H7 (cell line): ENCODE results near the gene POF1B. TPM values are rescaled to one million over a fixed set of nuclear protein-coding genes. Genes with fewer than 3 reads are reported as not detected.
"Not testable (repeated sequence)": the region's sequence is repeated elsewhere in the genome, so short reads cannot be mapped to it uniquely, and the experiment has no call there.

Experiments
- DNase-seq: peaks from one replicate; pipeline ENCODE4 v3.0.0; 2012
- H3K27me3 ChIP-seq: 2 replicates; pipeline ENCODE4 v1.6.0; 2011; ENCODE audit warnings: mild to moderate bottlenecking, low read length; ENCODE audit not compliant: control insufficient read depth, insufficient read depth
- H3K36me3 ChIP-seq: replicated peaks from 2 replicates; pipeline ENCODE4 v1.5.1; 2011; ENCODE audit warnings: low read length; ENCODE audit not compliant: control insufficient read depth, insufficient read depth
- H3K4me3 ChIP-seq: 2 replicates; pipeline ENCODE4 v1.5.1; 2011; ENCODE audit warnings: low read depth, mild to moderate bottlenecking, control low read depth, low read length, moderate library complexity; ENCODE audit not compliant: insufficient read depth
- total RNA-seq: library from RNA; depleted of rRNA; stranded (reverse); fragments of >200 nt; shearing (Covaris generic); gene quantifications from 2 replicates; pipeline ENCODE4 v1.2.3, GENCODE V29; 2014; rRNA removed

The POF1B gene
- not detected in 2 replicates for total RNA-seq

DNA sequence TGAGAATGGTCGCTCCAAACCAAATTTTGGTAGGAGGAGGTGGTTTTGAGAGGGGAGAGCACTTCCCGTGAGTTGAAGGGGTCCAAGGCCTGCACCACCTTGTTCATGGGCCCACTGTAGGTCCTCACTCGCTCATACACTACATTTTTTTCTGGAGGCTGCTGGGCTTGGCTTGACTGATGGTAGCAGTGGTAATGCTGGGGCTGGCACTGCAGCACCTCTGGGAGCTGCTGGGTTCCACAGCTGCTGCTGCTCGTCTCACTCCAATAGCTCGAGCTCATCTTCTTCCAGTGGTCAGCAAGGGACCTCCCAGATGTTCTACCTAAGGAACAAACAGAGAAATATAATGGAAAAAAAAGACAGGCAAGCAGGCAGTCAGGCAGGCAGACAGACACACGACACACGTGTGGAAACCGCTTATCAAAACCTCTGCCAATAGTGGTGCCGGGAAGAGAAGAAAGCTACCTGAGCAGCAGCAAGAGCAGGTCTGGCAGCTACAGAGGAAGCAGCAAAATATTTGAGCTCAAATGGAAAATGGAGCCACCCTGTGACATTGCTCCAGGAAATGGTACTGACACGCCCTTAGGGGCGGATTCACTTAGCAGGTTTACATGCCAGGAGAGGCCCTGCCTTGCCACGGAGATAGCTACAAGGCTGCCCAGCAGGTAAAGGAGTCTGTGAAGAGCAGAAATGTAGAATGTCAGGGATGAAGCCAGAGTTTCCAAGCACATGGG lies at the start of gene POF1B:
Gene POF1B, minus strand, starts transcription at position 492 of the 734 bp plus-strand sequence. Its CDS starts 211 bp downstream, at position 281.
- no peaks in the 10 kb centered on the region for H3K36me3 ChIP-seq
- DNase-seq: no peak
- H3K27me3 ChIP-seq: no peaks in the 10 kb centered on the region
- H3K4me3 ChIP-seq: no peak within 1 kb of the TSS

- no peaks in the 10 kb centered on the region for H3K36me3 ChIP-seq
- H3K4me3 ChIP-seq: no peak overlapping the region
- no peak for DNase-seq
- no peaks in the 10 kb centered on the region; the same call in 1 of the 2 replicates for H3K27me3 ChIP-seq
Measured at GRCh38 chrX:85429066-85429465, 49.6 kb upstream of the POF1B start.

- no peak for DNase-seq
- Histone ChIP-seq H3K36me3 (no peaks in the 10 kb centered on the region), H3K27me3 (no peaks in the 10 kb centered on the region), H3K4me3 (no peak overlapping the region)
Measured at GRCh38 chrX:85419293-85419692, 39.8 kb upstream of the POF1B start.

DNA sequence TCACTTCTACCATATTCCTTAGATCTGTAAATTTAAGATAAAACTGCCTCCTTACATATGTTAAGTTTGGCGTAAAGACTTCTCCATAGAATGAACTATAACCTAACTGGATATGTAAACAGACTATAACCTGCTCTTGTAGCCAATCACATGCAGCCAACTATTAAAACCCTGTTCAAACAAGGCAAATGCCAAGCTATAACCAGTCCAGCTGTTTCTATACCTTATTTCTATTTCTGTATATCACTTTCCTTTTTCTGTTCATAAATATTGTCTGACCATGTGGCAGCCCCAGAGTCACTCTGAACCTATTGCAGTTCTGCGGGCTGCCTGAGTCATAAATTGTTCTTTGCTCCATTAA lies 12.4 kb upstream of the POF1B start:
- DNase-seq: no peak
- H3K4me3 ChIP-seq: no peak overlapping the region

GRCh38 chrX:85391185-85391877 lies 11.9 kb upstream of the POF1B start:
- Histone ChIP-seq H3K36me3 (no peaks in the 10 kb centered on the region), H3K4me3 (no peak overlapping the region), H3K27me3 (no peaks in the 10 kb centered on the region)
- DNase-seq: no peak

More for the DNA sequence above, 12.4 kb upstream of the POF1B start:
- H3K27me3 ChIP-seq: no peaks in the 10 kb centered on the region
- H3K36me3 ChIP-seq: no peaks in the 10 kb centered on the region

- H3K36me3 ChIP-seq: no peaks in the 10 kb centered on the region
- H3K4me3 ChIP-seq: no peak overlapping the region
- no peak for DNase-seq
- H3K27me3 ChIP-seq: no peaks in the 10 kb centered on the region
Measured at GRCh38 chrX:85381602-85382001, 2.1 kb upstream of the POF1B start.

- no peaks in the 10 kb centered on the region for H3K36me3 ChIP-seq
- H3K4me3 ChIP-seq: no peak overlapping the region
- DNase-seq: no peak
- H3K27me3 ChIP-seq: no peaks in the 10 kb centered on the region
Measured at GRCh38 chrX:85378461-85378860, 1.0 kb downstream of the POF1B start.

DNA sequence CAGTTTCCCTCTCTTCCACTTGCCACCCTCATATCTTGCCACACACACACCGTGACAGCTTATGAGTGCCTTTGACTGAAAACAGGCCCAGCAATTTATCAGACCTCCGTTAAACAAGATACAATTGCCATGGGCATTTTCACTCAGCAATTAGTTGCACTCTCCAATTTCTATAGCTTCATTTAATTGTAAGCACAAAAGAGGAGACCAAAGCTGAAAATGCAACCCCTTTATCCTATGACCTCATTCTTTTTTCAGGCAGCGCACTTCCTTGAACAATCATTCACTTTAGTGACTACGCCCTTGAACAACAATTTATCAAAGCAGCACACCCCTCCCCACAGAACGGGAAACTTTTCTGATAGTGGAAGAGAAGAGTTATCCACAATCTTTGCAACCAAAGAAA lies 4.1 kb downstream of the POF1B start:
- no peak overlapping the region for H3K4me3 ChIP-seq
- H3K27me3 ChIP-seq: no peaks in the 10 kb centered on the region
- DNase-seq: no peak
- H3K36me3 ChIP-seq: no peaks in the 10 kb centered on the region

DNA sequence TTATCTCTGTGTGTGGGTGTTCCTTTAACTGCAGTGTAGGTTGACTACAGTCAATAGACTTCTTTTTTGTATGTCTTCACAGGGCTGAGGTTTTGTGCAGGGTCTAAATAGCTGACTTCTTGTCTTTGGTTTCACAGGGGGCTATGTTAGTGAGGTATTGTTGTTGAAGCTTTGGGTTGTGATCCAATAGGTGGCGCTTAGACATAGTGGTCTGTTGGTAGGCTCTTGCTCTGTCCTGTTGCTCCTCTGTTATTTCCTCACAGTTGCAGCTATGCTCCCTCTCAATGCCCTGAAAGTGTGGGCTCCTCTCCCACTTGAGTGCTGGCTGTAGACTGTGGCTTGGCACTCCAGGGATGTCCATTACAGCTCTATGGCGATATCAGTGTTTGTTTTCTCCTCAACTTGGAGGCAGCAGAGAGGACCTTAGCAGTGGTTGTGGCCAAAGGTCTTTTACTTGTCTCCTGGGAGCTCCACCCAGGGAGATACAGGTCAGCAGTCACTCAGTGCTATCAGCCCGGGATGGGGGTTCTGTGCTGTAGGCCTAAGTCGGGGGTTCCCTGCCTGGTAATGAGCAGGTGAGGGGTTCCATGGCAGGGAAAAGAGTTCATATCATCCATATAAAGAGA lies 14.0 kb downstream of the POF1B start:
- Histone ChIP-seq H3K36me3 (no peaks in the 10 kb centered on the region), H3K27me3 (no peaks in the 10 kb centered on the region), H3K4me3 (no peak overlapping the region)
- peak; percentile 1 for DNase-seq

- no peaks in the 10 kb centered on the region for H3K36me3 ChIP-seq
- no peak overlapping the region for H3K4me3 ChIP-seq
- no peaks in the 10 kb centered on the region for H3K27me3 ChIP-seq
- no peak for DNase-seq
Measured at GRCh38 chrX:85359051-85359450, 20.4 kb downstream of the POF1B start.

DNA sequence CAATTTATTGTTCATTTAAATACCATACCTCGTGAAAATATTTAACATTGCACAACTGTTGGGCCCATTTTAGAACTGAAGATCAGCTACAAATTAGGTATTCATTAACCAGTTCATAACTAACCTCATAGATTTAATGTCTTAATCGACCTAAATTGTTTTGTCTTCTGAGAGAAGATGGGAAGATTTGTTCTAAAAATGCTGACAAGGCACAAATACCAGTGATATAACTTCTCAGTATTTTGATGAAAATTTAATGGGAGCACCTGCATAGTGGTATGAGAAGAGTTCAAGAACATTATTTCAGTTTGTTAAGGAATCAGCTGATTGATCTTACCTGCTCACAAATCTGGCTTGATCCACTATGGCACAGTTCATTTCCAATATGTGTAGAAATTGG lies 33.9 kb downstream of the POF1B start:
- no peaks in the 10 kb centered on the region for H3K36me3 ChIP-seq
- no peaks in the 10 kb centered on the region for H3K27me3 ChIP-seq
- no peak for DNase-seq
- no peak overlapping the region for H3K4me3 ChIP-seq

DNA sequence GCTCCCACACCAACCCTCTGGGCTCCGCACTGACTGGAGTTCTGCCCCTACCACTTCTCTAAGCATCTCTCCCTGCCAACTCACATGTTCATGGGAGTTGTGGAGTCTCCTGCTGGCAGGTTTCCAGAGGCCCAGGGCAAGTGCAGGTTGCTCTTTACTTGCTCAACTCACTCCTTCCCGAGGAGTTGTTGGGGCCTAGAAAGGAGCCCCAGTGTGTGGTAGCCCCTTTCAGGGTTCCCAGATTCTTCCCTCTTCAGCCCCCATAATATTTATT lies 52.5 kb downstream of the POF1B start:
- no peak overlapping the region for H3K4me3 ChIP-seq

DNA sequence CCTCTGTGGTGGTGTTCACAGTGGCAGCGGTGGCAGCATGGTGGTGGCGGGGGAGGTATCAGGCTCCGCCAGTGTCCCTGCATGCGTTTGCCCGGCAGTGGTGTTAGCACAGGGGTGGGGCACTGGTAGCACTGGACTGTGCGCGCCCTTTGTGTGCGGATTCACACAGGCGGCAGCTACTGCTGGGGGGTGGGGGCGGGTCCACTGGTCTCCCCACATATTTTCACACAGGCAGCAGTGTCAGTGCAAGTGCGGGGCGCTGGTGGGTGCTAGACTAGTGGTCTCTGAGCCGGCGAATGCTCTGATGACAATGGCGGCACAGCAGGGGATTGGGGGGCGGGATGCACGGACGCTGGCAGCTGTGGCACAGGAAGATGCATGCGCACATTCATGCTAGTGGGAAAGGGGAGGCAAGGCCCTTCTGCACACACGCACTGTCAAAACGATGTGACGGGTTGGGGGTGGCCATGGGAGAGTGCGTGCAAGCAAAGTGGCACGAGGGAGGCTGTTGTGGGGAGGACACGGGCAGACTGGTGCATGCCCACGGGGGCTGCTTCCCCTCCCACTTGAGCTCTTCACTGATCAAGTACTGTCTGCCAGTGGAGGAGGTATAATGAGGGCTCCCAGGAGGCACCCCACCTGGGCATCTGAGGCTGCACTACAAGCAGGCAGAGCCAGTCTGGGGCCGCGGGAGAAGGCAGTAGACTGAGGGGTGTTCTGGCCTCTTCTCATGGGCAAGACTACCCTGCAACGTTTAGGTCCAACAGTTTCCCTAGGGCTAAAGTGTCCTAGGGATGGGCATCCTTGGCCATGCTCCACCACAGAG lies 53.0 kb downstream of the POF1B start:
- DNase-seq: no peak
- Histone ChIP-seq H3K27me3 (no peaks in the 10 kb centered on the region), H3K36me3 (no peaks in the 10 kb centered on the region), H3K4me3 (no peak overlapping the region)

More for the DNA sequence above, 52.5 kb downstream of the POF1B start:
- H3K27me3 ChIP-seq: no peaks in the 10 kb centered on the region
- no peak for DNase-seq
- no peaks in the 10 kb centered on the region for H3K36me3 ChIP-seq

GRCh38 chrX:85311348-85311747 lies 68.1 kb downstream of the POF1B start:
- H3K36me3 ChIP-seq, H3K27me3 ChIP-seq, DNase-seq, H3K4me3 ChIP-seq: not testable (repeated sequence)
